ENCODE measurements around the gene TRMT112.

DNA sequence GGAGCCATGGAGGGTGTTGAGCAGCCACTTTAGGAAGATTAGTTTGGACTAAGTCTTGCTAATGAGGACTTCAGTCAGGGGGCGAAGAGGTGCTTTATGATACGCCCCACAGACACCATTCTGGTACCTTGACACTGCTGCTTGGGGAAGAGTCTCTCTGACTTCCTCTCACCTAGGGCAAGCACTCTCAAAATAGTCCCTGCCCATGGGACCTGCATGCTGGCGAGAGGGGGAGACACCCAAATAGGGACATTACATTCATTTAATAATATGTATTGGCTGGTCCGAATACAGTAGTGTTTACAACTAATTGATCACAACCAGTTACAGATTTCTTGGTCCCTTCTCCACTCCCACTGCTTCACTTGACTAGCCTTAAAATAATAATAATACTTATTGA is 21.6 kb downstream of the TRMT112 start:
- TF ChIP-seq, protein P1, sequence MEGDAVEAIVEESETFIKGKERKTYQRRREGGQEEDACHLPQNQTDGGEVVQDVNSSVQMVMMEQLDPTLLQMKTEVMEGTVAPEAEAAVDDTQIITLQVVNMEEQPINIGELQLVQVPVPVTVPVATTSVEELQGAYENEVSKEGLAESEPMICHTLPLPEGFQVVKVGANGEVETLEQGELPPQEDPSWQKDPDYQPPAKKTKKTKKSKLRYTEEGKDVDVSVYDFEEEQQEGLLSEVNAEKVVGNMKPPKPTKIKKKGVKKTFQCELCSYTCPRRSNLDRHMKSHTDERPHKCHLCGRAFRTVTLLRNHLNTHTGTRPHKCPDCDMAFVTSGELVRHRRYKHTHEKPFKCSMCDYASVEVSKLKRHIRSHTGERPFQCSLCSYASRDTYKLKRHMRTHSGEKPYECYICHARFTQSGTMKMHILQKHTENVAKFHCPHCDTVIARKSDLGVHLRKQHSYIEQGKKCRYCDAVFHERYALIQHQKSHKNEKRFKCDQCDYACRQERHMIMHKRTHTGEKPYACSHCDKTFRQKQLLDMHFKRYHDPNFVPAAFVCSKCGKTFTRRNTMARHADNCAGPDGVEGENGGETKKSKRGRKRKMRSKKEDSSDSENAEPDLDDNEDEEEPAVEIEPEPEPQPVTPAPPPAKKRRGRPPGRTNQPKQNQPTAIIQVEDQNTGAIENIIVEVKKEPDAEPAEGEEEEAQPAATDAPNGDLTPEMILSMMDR (conservative IDR thresholded peaks at IDR 0.05 in 1 of 2, IDR thresholded peaks at IDR 0.05 in 1 of 2; ENCODE audit: extremely low read depth in 1 of 2, insufficient read depth in 1 of 2, low read depth in 1 of 2, low read length in 2 of 2): no peak
- no peak for TF ChIP-seq EZH2 (IDR thresholded peaks at IDR 0.05; ENCODE audit: borderline replicate concordance, low read length)
